PFSK-1 (cell line): ENCODE results near the gene CAPN3.
A peak's percentile ranks its signal among the peaks of the same experiment; 100 is the strongest.

Experiments
- FOXP2 ChIP-seq: optimal IDR thresholded peaks from 2 replicates; pipeline ENCODE3; 2011; ENCODE audit warnings: borderline replicate concordance, control low read depth, inconsistent platforms; ENCODE audit not compliant: insufficient read depth; ENCODE audit errors: extremely low read length, extremely low read depth
- POLR2AphosphoS5 ChIP-seq: IDR thresholded peaks from 2 replicates; pipeline ENCODE4 v1.6.1; 2012; ENCODE audit warnings: low read depth, mild to moderate bottlenecking, control low read depth, low read length, moderate library complexity
- REST ChIP-seq, 2 experiments: IDR thresholded peaks; 2 replicates each; pipeline versions ENCODE4 v1.6.1 to v1.8.0; 2011 to 2012; ENCODE audit warnings: low read depth in 2 of 2, low read length in 2 of 2, control low read depth in 1 of 2, inconsistent platforms in 1 of 2, mild to moderate bottlenecking in 1 of 2, moderate library complexity in 1 of 2; ENCODE audit not compliant: insufficient read depth in 1 of 2
- SIN3A ChIP-seq: IDR thresholded peaks from 2 replicates; pipeline ENCODE4 v1.6.1; 2012; ENCODE audit warnings: mild to moderate bottlenecking, low read length, moderate library complexity, borderline replicate concordance; ENCODE audit not compliant: insufficient read depth
- TAF1 ChIP-seq: IDR thresholded peaks from 2 replicates; pipeline ENCODE4 v1.6.1; 2012; ENCODE audit warnings: low read length, control low read depth, borderline replicate concordance; ENCODE audit not compliant: insufficient read depth

The CAPN3 gene

GRCh38 chr15:42456531-42456930 lies 97.2 kb downstream of the CAPN3 start:
- TF ChIP-seq TAF1: no peak
- no peak for TF ChIP-seq REST (IDR thresholded peaks at IDR 0.05; ENCODE audit: insufficient read depth in 1 of 2, low read depth in 2 of 2, low read length in 2 of 2)
- no peak for TF ChIP-seq SIN3A
- no peak for TF ChIP-seq POLR2AphosphoS5
- no peak for TF ChIP-seq FOXP2

GRCh38 chr15:42456971-42457370 lies 97.7 kb downstream of the CAPN3 start:
- no peak for TF ChIP-seq SIN3A
- TF ChIP-seq POLR2AphosphoS5: no peak
- no peak for TF ChIP-seq TAF1
- TF ChIP-seq FOXP2: no peak
- no peak for TF ChIP-seq REST (IDR thresholded peaks at IDR 0.05; ENCODE audit: insufficient read depth in 1 of 2, low read depth in 2 of 2, low read length in 2 of 2)

- TF ChIP-seq SIN3A (peak; percentile 43; the same call in 1 of the 2 replicates), REST (IDR thresholded peaks at IDR 0.05; ENCODE audit: insufficient read depth in 1 of 2, low read depth in 2 of 2, low read length in 2 of 2) (no peak)
Observed at GRCh38 chr15:42457445-42458442, 98.4 kb downstream of the CAPN3 start.

- TF ChIP-seq FOXP2: no peak
- TF ChIP-seq REST (IDR thresholded peaks at IDR 0.05; ENCODE audit: insufficient read depth in 1 of 2, low read depth in 2 of 2, low read length in 2 of 2): no peak
- TF ChIP-seq TAF1: no peak
- no peak for TF ChIP-seq POLR2AphosphoS5
- no peak for TF ChIP-seq SIN3A
Observed at GRCh38 chr15:42461261-42461660, 102.0 kb downstream of the CAPN3 start.
